WTC11 (cell line): ENCODE results near the gene RPP14. TPM values are rescaled to one million over a fixed set of nuclear protein-coding genes. Genes with fewer than 3 reads are reported as not detected.

ENCODE experiments used
- ATAC-seq: fragments of 200-7000 bp; cut with Tn5 transposase; 2 replicates; pipeline ENCODE4 v1.10.0; 2021; ENCODE audit warnings: mild to moderate bottlenecking, moderate library complexity
- CTCF ChIA-PET: fragments of 300-600 bp; sonication (Branson Sonifier 250); formaldehyde crosslinking; loops from one replicate; lab custom pipeline; 2021; ENCODE audit warnings: antibody characterized with exemption; lab: Charles Lee
- POLR2A ChIA-PET: fragments of 350-600 bp; sonication (Branson Sonifier 250); formaldehyde crosslinking; loops from one replicate; lab custom pipeline; 2021; ENCODE audit warnings: antibody characterized with exemption; lab: Charles Lee
- DNase-seq: peaks from one replicate; pipeline ENCODE4 v3.0.0; 2021; ENCODE audit warnings: low spot score
- H3K27ac Mint-ChIP-seq: 2 replicates; pipeline ENCODE4 v1.8.0; 2021; ENCODE audit warnings: mixed read lengths
- H3K27me3 Mint-ChIP-seq: 2 replicates; pipeline ENCODE4 v1.8.0; 2021; ENCODE audit warnings: low read depth, mild to moderate bottlenecking, moderate library complexity, mixed read lengths
- H3K36me3 Mint-ChIP-seq: 2 replicates; pipeline ENCODE4 v1.8.0; 2021; ENCODE audit warnings: mixed read lengths
- H3K4me1 Mint-ChIP-seq: 2 replicates; pipeline ENCODE4 v1.8.0; 2022; ENCODE audit warnings: mixed read lengths
- H3K4me3 Mint-ChIP-seq: 2 replicates; pipeline ENCODE4 v1.8.0; 2021; ENCODE audit warnings: mild to moderate bottlenecking, moderate library complexity, mixed read lengths
- H3K9me3 Mint-ChIP-seq: 2 replicates; pipeline ENCODE4 v1.8.0; 2021; ENCODE audit warnings: mixed read lengths
- CTCF ChIP-seq: fragments of 200-600 bp; IDR thresholded peaks from 2 replicates; pipeline ENCODE4 v1.8.0; 2022; ENCODE audit warnings: antibody characterized with exemption
- E2F1 ChIP-seq: sonication (generic); formaldehyde crosslinking; IDR thresholded peaks from 2 replicates; pipeline ENCODE4 v1.8.0; 2022; ENCODE audit warnings: mild to moderate bottlenecking, missing genetic modification reagents
- ELF4 ChIP-seq: sonication (generic); formaldehyde crosslinking; IDR thresholded peaks from 2 replicates; pipeline ENCODE4 v1.8.1; 2022; ENCODE audit warnings: low read depth, mild to moderate bottlenecking, moderate library complexity, missing genetic modification reagents
- FOXJ3 ChIP-seq: sonication (generic); formaldehyde crosslinking; IDR thresholded peaks from 2 replicates; pipeline ENCODE4 v1.9.0; 2021; ENCODE audit warnings: missing genetic modification reagents, mild to moderate bottlenecking, borderline replicate concordance
- GABPB1 ChIP-seq: sonication (generic); formaldehyde crosslinking; IDR thresholded peaks from 2 replicates; pipeline ENCODE4 v1.8.1; 2023; ENCODE audit warnings: mild to moderate bottlenecking, missing genetic modification reagents
- GTF2I ChIP-seq: fragments of 250-450 bp; sonication (Bioruptor Pico); conservative IDR thresholded peaks from 2 replicates; pipeline ENCODE4 v1.4.0; 2021; ENCODE audit warnings: mild to moderate bottlenecking
- JUN ChIP-seq: sonication (generic); formaldehyde crosslinking; IDR thresholded peaks from 2 replicates; pipeline ENCODE4 v1.8.0; 2023; ENCODE audit warnings: mild to moderate bottlenecking, missing genetic modification reagents
- KAT7 ChIP-seq: sonication (generic); formaldehyde crosslinking; IDR thresholded peaks from 2 replicates; pipeline ENCODE4 v1.8.1; 2023; ENCODE audit warnings: missing genetic modification reagents, mild to moderate bottlenecking, borderline replicate concordance
- MXD4 ChIP-seq: fragments of 250-450 bp; sonication (Bioruptor Pico); IDR thresholded peaks from 2 replicates; pipeline ENCODE4 v1.8.0; 2021; ENCODE audit warnings: mild to moderate bottlenecking, moderate library complexity, borderline replicate concordance
- NFE2L1 ChIP-seq: sonication (generic); formaldehyde crosslinking; IDR thresholded peaks from 2 replicates; pipeline ENCODE4 v1.8.1; 2023; ENCODE audit warnings: missing genetic modification reagents
- NFYB ChIP-seq: sonication (generic); formaldehyde crosslinking; conservative IDR thresholded peaks from 2 replicates; pipeline ENCODE4 v1.8.0; 2022; ENCODE audit warnings: low read depth, missing genetic modification reagents
- NR2C2 ChIP-seq: sonication (generic); formaldehyde crosslinking; IDR thresholded peaks from 2 replicates; pipeline ENCODE4 v1.8.0; 2022; ENCODE audit warnings: mild to moderate bottlenecking, missing genetic modification reagents
- SMAD4 ChIP-seq: sonication (generic); formaldehyde crosslinking; IDR thresholded peaks from 2 replicates; pipeline ENCODE4 v1.8.0; 2022; ENCODE audit warnings: mild to moderate bottlenecking, missing genetic modification reagents
- SP1 ChIP-seq: sonication (generic); formaldehyde crosslinking; conservative IDR thresholded peaks from 2 replicates; pipeline ENCODE4 v1.8.1; 2022; ENCODE audit warnings: missing genetic modification reagents
- ZMAT4 ChIP-seq: fragments of 250-450 bp; sonication (Bioruptor Pico); IDR thresholded peaks from 2 replicates; pipeline ENCODE4 v1.9.0; 2021; ENCODE audit warnings: mild to moderate bottlenecking
- ZNF219 ChIP-seq: sonication (generic); formaldehyde crosslinking; IDR thresholded peaks from 2 replicates; pipeline ENCODE4 v1.8.0; 2023; ENCODE audit warnings: missing genetic modification reagents, mild to moderate bottlenecking, borderline replicate concordance
- ZSCAN18 ChIP-seq: fragments of 250-450 bp; sonication (Bioruptor Pico); IDR thresholded peaks from 2 replicates; pipeline ENCODE4 v2.1.2; 2022; ENCODE audit warnings: mild to moderate bottlenecking, moderate library complexity
- total RNA-seq: library from RNA; stranded (reverse); gene quantifications from 3 replicates; pipeline ENCODE4 v1.2.3, GENCODE V29; 2021
- TF ChIP-seq, protein P1 (sequence below): sonication (generic); formaldehyde crosslinking; IDR thresholded peaks from 2 replicates; pipeline ENCODE4 v1.8.1; 2022; ENCODE audit warnings: low read depth, mild to moderate bottlenecking, moderate library complexity, missing genetic modification reagents, borderline replicate concordance
- TF ChIP-seq, protein P2 (sequence below): sonication (generic); formaldehyde crosslinking; IDR thresholded peaks from 2 replicates; pipeline ENCODE4 v1.8.0; 2023; ENCODE audit warnings: missing genetic modification reagents, mild to moderate bottlenecking, borderline replicate concordance
- TF ChIP-seq, protein P3 (sequence below): sonication (generic); formaldehyde crosslinking; IDR thresholded peaks from 2 replicates; pipeline ENCODE4 v1.8.1; 2022; ENCODE audit warnings: mild to moderate bottlenecking, moderate library complexity, missing genetic modification reagents

RPP14 gene
- total RNA-seq, 1 experiment from 2014 or later = 17.9 TPM

- Mint-ChIP-seq H3K27ac (no peak overlapping the region), H3K4me1 (no peaks in the 10 kb centered on the region), H3K9me3 (no peaks in the 10 kb centered on the region), H3K4me3 (no peak overlapping the region)
- POLR2A ChIA-PET = no interaction called here
- CTCF ChIA-PET = interaction anchor here (0.9 kb wide), 1 partner anchor 51 kb away, joined by 3 read pairs; no protein-coding TSS in a partner anchor
- ATAC-seq = no peak
- TF ChIP-seq E2F1 (CRISPR knock-in tag) (no peak), SP1 (CRISPR knock-in tag) (no peak), CTCF (no peak), SMAD4 (CRISPR knock-in tag) (no peak), NFE2L1 (CRISPR knock-in tag) (no peak), FOXJ3 (CRISPR knock-in tag) (no peak), JUN (CRISPR knock-in tag) (no peak), GABPB1 (CRISPR knock-in tag) (no peak), GTF2I (CRISPR knock-in tag) (no peak)
- TF ChIP-seq, protein P1, sequence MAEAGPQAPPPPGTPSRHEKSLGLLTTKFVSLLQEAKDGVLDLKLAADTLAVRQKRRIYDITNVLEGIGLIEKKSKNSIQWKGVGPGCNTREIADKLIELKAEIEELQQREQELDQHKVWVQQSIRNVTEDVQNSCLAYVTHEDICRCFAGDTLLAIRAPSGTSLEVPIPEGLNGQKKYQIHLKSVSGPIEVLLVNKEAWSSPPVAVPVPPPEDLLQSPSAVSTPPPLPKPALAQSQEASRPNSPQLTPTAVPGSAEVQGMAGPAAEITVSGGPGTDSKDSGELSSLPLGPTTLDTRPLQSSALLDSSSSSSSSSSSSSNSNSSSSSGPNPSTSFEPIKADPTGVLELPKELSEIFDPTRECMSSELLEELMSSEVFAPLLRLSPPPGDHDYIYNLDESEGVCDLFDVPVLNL (CRISPR knock-in tag) = no peak
- TF ChIP-seq, all 79 proteins: peak for 0
- Mint-ChIP-seq H3K27me3 (no peaks in the 10 kb centered on the region), H3K36me3 (no peaks in the 10 kb centered on the region)
- no peak for DNase-seq
These were observed 36.7 kb upstream of the RPP14 start for GRCh38 chr3:58269356-58269755.

DNA sequence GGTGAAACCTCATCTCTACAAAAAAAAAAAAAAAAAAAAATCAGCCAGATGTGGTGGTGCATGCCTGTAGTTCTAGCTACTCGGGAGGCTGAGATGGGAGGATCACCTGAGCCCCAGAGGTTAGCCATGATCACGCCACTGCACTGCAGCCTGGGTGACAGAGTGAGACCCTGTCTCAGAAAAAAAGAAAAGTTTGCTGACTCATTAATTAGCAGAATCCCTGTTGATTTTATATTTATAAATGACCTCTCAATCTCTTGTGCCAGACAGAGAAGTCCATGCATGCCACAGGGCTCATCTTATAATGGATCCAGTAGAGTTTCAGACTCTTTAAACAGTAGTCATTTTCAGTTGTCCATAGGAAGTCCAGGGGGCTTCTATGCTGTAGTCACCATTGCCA is 35.6 kb upstream of the RPP14 start:
- POLR2A ChIA-PET = no interaction called here

More for the DNA sequence above, 35.6 kb upstream of the RPP14 start:
- CTCF ChIA-PET = interaction anchor here (0.6 to 1.2 kb wide), 4 partner anchors 22 to 103 kb away, joined by 3 to 4 read pairs (median 3); no protein-coding TSS in a partner anchor
- no peak for ATAC-seq
- H3K4me3 Mint-ChIP-seq = no peak overlapping the region
- TF ChIP-seq MXD4 (CRISPR knock-in tag) (no peak), NR2C2 (CRISPR knock-in tag) (no peak), KAT7 (CRISPR knock-in tag) (no peak), GABPB1 (CRISPR knock-in tag) (no peak), ZSCAN18 (CRISPR knock-in tag) (no peak), ZNF219 (no peak), NFE2L1 (CRISPR knock-in tag) (no peak), ELF4 (CRISPR knock-in tag) (no peak), ZMAT4 (CRISPR knock-in tag) (no peak), NFYB (no peak)
- TF ChIP-seq, protein P2, sequence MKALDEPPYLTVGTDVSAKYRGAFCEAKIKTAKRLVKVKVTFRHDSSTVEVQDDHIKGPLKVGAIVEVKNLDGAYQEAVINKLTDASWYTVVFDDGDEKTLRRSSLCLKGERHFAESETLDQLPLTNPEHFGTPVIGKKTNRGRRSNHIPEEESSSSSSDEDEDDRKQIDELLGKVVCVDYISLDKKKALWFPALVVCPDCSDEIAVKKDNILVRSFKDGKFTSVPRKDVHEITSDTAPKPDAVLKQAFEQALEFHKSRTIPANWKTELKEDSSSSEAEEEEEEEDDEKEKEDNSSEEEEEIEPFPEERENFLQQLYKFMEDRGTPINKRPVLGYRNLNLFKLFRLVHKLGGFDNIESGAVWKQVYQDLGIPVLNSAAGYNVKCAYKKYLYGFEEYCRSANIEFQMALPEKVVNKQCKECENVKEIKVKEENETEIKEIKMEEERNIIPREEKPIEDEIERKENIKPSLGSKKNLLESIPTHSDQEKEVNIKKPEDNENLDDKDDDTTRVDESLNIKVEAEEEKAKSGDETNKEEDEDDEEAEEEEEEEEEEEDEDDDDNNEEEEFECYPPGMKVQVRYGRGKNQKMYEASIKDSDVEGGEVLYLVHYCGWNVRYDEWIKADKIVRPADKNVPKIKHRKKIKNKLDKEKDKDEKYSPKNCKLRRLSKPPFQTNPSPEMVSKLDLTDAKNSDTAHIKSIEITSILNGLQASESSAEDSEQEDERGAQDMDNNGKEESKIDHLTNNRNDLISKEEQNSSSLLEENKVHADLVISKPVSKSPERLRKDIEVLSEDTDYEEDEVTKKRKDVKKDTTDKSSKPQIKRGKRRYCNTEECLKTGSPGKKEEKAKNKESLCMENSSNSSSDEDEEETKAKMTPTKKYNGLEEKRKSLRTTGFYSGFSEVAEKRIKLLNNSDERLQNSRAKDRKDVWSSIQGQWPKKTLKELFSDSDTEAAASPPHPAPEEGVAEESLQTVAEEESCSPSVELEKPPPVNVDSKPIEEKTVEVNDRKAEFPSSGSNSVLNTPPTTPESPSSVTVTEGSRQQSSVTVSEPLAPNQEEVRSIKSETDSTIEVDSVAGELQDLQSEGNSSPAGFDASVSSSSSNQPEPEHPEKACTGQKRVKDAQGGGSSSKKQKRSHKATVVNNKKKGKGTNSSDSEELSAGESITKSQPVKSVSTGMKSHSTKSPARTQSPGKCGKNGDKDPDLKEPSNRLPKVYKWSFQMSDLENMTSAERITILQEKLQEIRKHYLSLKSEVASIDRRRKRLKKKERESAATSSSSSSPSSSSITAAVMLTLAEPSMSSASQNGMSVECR (CRISPR knock-in tag) = no peak
- TF ChIP-seq, protein P3, sequence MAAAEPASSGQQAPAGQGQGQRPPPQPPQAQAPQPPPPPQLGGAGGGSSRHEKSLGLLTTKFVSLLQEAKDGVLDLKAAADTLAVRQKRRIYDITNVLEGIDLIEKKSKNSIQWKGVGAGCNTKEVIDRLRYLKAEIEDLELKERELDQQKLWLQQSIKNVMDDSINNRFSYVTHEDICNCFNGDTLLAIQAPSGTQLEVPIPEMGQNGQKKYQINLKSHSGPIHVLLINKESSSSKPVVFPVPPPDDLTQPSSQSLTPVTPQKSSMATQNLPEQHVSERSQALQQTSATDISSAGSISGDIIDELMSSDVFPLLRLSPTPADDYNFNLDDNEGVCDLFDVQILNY (CRISPR knock-in tag) = no peak
- no peaks in the 10 kb centered on the region for H3K27me3 Mint-ChIP-seq
- H3K27ac Mint-ChIP-seq = no peak overlapping the region
- peaks cover 3% of the 10 kb centered on the region for H3K36me3 Mint-ChIP-seq
- no peak for DNase-seq
- no peaks in the 10 kb centered on the region for H3K9me3 Mint-ChIP-seq
- no peaks in the 10 kb centered on the region for H3K4me1 Mint-ChIP-seq
